ENCODE data around the gene MAGI3.

The MAGI3 gene

GRCh38 chr1:113388017-113388620, 2.2 kb upstream of the MAGI3 start:
- TF ChIP-seq POLR2AphosphoS5 (IDR thresholded peaks at IDR 0.05; ENCODE audit: low read depth, low read length) (no peak), REST (IDR thresholded peaks at IDR 0.05; ENCODE audit: insufficient read depth in 1 of 2, low read depth in 2 of 2, low read length in 2 of 2) (no peak), TAF1 (IDR thresholded peaks at IDR 0.05; ENCODE audit: borderline replicate concordance, insufficient read depth, low read length) (no peak), FOXP2 (optimal IDR thresholded peaks at IDR 0.05; ENCODE audit: borderline replicate concordance, extremely low read depth, extremely low read length, insufficient read depth) (no peak)

- no peak for TF ChIP-seq REST (IDR thresholded peaks at IDR 0.05; ENCODE audit: insufficient read depth in 1 of 2, low read depth in 2 of 2, low read length in 2 of 2)
- peak; percentile 69; the same call in 1 of the 2 replicates for TF ChIP-seq SIN3A (IDR thresholded peaks at IDR 0.05; ENCODE audit: borderline replicate concordance, insufficient read depth, low read length)
- peak; percentile 24; the same call in 1 of the 2 replicates for TF ChIP-seq TAF1 (IDR thresholded peaks at IDR 0.05; ENCODE audit: borderline replicate concordance, insufficient read depth, low read length)
Observed at GRCh38 chr1:113388621-113389358, 1.5 kb upstream of the MAGI3 start.

- TF ChIP-seq TAF1 (IDR thresholded peaks at IDR 0.05; ENCODE audit: borderline replicate concordance, insufficient read depth, low read length) (0 out of 2 replicates have a peak, but pooled peaks have one; percentile 47), FOXP2 (optimal IDR thresholded peaks at IDR 0.05; ENCODE audit: borderline replicate concordance, extremely low read depth, extremely low read length, insufficient read depth) (no peak), POLR2AphosphoS5 (IDR thresholded peaks at IDR 0.05; ENCODE audit: low read depth, low read length) (no peak)
Observed at GRCh38 chr1:113389359-113389952, 859 bp upstream of the MAGI3 start.

GRCh38 chr1:113390871-113391648, 745 bp downstream of the MAGI3 start:
- no peak for TF ChIP-seq TAF1 (IDR thresholded peaks at IDR 0.05; ENCODE audit: borderline replicate concordance, insufficient read depth, low read length)
- TF ChIP-seq FOXP2 (optimal IDR thresholded peaks at IDR 0.05; ENCODE audit: borderline replicate concordance, extremely low read depth, extremely low read length, insufficient read depth) = no peak
- no peak; the same call in 1 of the 2 replicates for TF ChIP-seq SIN3A (IDR thresholded peaks at IDR 0.05; ENCODE audit: borderline replicate concordance, insufficient read depth, low read length)
- TF ChIP-seq REST (IDR thresholded peaks at IDR 0.05; ENCODE audit: insufficient read depth in 1 of 2, low read depth in 2 of 2, low read length in 2 of 2) = no peak
- no peak for TF ChIP-seq POLR2AphosphoS5 (IDR thresholded peaks at IDR 0.05; ENCODE audit: low read depth, low read length)

GRCh38 chr1:113391649-113392271, 1.4 kb downstream of the MAGI3 start:
- TF ChIP-seq REST (IDR thresholded peaks at IDR 0.05; ENCODE audit: insufficient read depth in 1 of 2, low read depth in 2 of 2, low read length in 2 of 2) = no peak
- no peak for TF ChIP-seq FOXP2 (optimal IDR thresholded peaks at IDR 0.05; ENCODE audit: borderline replicate concordance, extremely low read depth, extremely low read length, insufficient read depth)
- no peak for TF ChIP-seq POLR2AphosphoS5 (IDR thresholded peaks at IDR 0.05; ENCODE audit: low read depth, low read length)
- TF ChIP-seq SIN3A (IDR thresholded peaks at IDR 0.05; ENCODE audit: borderline replicate concordance, insufficient read depth, low read length) = no peak
- TF ChIP-seq TAF1 (IDR thresholded peaks at IDR 0.05; ENCODE audit: borderline replicate concordance, insufficient read depth, low read length) = no peak

Data from PFSK-1 (cell line).